Neural crest cell (in vitro differentiated cells): ENCODE measurements around the gene ALOXE3. TPM values are rescaled to one million over a fixed set of nuclear protein-coding genes. Genes with fewer than 3 reads are reported as not detected.

Experiments
- DNase-seq: peaks from one replicate; pipeline ENCODE4 v3.0.0; 2021; ENCODE audit warnings: low read depth, mixed read lengths, low spot score
- H3K27ac Mint-ChIP-seq: one replicate; pipeline ENCODE4 v1.8.0; 2021; ENCODE audit warnings: mild to moderate bottlenecking, mixed read lengths; ENCODE audit not compliant: unreplicated experiment
- H3K27me3 Mint-ChIP-seq: 2 replicates; pipeline ENCODE4 v1.8.0; 2021; ENCODE audit warnings: low read depth, mild to moderate bottlenecking, mixed read lengths
- H3K36me3 Mint-ChIP-seq: 2 replicates; pipeline ENCODE4 v1.8.0; 2021; ENCODE audit warnings: low read depth, mild to moderate bottlenecking, mixed read lengths
- H3K4me1 Mint-ChIP-seq: 2 replicates; pipeline ENCODE4 v1.8.0; 2021; ENCODE audit warnings: mixed read lengths
- H3K4me3 Mint-ChIP-seq: one replicate; pipeline ENCODE4 v1.8.0; 2021; ENCODE audit warnings: mild to moderate bottlenecking, mixed read lengths
- H3K9me3 Mint-ChIP-seq: 2 replicates; pipeline ENCODE4 v1.8.0; 2021; ENCODE audit warnings: mixed read lengths
- total RNA-seq: library from RNA; stranded (reverse); gene quantifications from 2 replicates; pipeline ENCODE4 v1.2.1, GENCODE V29; 2021
- TF ChIP-seq, protein P1 (sequence below): fragments of 200-600 bp; sonication (generic); conservative IDR thresholded peaks from 2 replicates; pipeline ENCODE4 v1.5.0; 2021; ENCODE audit warnings: antibody characterized with exemption, mild to moderate bottlenecking

ALOXE3 gene
- total RNA-seq, 1 donor from 2014 or later = not detected

DNA sequence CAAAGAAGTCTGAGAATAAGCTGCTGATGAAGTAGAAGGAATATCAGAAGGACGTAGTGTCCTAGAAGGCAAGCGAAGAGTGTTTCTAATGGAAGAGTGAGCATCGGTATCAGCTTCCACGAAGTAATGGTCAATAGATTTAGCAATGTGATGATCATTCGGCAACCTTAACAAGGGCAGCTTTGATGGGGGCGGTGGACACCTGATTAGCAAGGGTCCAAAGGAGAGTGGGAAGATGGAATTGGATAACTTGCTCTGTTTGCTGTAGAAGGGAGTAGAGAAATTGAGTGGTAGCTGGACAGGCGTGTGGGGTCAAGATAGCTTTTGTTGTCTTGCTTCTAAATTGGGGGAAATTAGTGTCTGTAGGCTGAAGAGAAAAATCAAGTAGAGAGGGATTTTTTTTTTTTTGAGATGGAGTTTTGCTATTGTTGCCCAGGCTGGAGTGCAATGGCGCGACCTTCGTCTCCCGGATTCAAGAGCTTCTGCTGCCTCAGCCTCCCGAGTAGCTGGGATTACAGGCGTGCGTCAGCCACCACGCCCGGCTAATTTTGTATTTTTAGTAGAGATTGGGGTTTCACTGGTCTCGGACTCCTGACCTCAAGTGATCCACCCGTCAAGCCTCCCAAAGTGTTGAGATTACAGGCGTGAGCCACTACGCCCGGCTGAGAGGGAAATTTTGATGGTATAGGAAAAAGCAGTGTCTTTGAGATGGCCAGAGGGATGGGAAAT lies 19.5 kb upstream of the ALOXE3 start:
- no peak overlapping the region for H3K4me3 Mint-ChIP-seq
- DNase-seq = no peak
- no peaks in the 10 kb centered on the region for H3K36me3 Mint-ChIP-seq
- H3K4me1 Mint-ChIP-seq = peaks cover 6% of the 10 kb centered on the region
- TF ChIP-seq, protein P1, sequence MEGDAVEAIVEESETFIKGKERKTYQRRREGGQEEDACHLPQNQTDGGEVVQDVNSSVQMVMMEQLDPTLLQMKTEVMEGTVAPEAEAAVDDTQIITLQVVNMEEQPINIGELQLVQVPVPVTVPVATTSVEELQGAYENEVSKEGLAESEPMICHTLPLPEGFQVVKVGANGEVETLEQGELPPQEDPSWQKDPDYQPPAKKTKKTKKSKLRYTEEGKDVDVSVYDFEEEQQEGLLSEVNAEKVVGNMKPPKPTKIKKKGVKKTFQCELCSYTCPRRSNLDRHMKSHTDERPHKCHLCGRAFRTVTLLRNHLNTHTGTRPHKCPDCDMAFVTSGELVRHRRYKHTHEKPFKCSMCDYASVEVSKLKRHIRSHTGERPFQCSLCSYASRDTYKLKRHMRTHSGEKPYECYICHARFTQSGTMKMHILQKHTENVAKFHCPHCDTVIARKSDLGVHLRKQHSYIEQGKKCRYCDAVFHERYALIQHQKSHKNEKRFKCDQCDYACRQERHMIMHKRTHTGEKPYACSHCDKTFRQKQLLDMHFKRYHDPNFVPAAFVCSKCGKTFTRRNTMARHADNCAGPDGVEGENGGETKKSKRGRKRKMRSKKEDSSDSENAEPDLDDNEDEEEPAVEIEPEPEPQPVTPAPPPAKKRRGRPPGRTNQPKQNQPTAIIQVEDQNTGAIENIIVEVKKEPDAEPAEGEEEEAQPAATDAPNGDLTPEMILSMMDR = no peak
- peaks cover 3% of the 10 kb centered on the region for H3K27me3 Mint-ChIP-seq
- H3K27ac Mint-ChIP-seq = no peak overlapping the region
- no peaks in the 10 kb centered on the region for H3K9me3 Mint-ChIP-seq

DNA sequence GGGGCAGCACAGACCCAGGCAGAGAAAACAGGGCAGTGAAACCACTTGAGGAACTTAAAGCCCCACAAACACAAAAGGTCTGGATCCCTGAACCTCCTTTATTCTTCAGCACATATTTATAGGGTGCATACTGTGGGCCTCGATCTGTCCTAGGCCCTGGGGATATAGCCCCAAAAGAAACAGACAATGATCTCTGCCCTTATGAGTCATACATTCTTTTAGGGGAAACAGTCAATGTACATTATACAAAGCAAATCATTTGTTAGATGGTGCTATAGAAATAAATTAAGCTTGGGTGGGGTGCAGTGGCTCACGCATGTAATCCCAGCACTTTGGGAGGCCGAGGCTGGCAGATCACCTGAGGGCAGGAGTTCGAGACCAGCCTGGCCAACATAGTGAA lies 15.6 kb upstream of the ALOXE3 start:
- Mint-ChIP-seq H3K36me3 (no peaks in the 10 kb centered on the region), H3K4me1 (peaks cover 6% of the 10 kb centered on the region), H3K27me3 (peaks cover 24% of the 10 kb centered on the region), H3K4me3 (peak overlapping the region; percentile 34), H3K9me3 (no peaks in the 10 kb centered on the region), H3K27ac (no peak overlapping the region)
- TF ChIP-seq, protein P1 = no peak
- DNase-seq = no peak

DNA sequence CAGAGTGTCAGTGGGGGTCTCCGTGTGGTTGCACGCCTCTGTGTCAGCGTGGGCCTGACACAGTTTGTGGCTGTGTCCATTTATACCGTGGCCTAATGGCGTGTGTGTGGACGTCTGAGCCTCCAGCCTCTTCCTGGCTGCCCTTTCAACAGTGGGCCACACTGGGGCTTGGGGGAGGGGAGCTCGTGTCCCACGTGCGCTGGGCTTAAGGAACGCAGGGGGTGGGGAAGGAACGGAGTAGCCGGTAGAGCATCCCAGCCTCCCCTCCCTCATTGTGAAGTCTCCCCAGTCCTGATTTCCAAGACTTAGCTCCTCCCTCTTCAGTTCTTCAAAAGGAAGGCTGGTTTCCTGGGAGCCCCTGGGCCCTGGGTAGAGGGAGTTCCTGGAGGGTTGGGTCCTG lies 15.1 kb upstream of the ALOXE3 start:
- Mint-ChIP-seq H3K36me3 (no peaks in the 10 kb centered on the region), H3K27ac (no peak overlapping the region), H3K27me3 (peaks cover 27% of the 10 kb centered on the region), H3K4me1 (peaks cover 6% of the 10 kb centered on the region), H3K4me3 (peak overlapping the region; percentile 34), H3K9me3 (no peaks in the 10 kb centered on the region)
- no peak for DNase-seq
- TF ChIP-seq, protein P1 = no peak

DNA sequence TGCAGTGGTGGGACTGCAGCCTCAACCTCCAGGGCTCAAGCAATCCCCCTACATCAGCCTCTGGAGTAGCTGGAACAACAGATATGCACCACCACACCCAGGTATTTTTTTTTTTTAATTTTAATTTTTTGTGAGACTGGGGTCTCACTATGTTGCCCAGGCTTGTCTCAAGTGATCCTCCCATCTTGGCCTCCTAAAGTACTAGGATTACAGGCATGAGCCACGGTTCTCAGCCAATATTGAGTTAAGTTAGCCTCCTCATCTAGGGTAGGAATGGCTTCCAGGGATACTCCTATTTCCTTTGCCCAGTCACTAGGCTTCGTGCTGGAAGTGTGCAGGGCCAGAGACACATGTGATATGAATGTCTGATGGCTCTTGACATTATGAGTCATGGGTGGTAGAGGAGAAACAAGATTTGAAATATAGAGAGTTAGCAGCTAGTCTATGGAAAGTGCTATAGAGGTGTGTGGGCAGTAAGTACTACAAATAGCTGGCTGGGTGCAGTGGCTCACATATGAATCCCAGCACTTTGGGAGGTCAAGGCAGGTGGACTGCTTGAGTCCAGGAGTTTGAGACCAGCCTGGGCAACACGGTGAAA lies 13.6 kb upstream of the ALOXE3 start:
- no peak for DNase-seq
- peaks cover 10% of the 10 kb centered on the region for H3K4me1 Mint-ChIP-seq
- no peaks in the 10 kb centered on the region for H3K36me3 Mint-ChIP-seq
- no peak overlapping the region for H3K27ac Mint-ChIP-seq
- no peaks in the 10 kb centered on the region for H3K9me3 Mint-ChIP-seq
- H3K27me3 Mint-ChIP-seq = peaks cover 37% of the 10 kb centered on the region
- TF ChIP-seq, protein P1 = no peak
- peak overlapping the region; percentile 15 for H3K4me3 Mint-ChIP-seq

DNA sequence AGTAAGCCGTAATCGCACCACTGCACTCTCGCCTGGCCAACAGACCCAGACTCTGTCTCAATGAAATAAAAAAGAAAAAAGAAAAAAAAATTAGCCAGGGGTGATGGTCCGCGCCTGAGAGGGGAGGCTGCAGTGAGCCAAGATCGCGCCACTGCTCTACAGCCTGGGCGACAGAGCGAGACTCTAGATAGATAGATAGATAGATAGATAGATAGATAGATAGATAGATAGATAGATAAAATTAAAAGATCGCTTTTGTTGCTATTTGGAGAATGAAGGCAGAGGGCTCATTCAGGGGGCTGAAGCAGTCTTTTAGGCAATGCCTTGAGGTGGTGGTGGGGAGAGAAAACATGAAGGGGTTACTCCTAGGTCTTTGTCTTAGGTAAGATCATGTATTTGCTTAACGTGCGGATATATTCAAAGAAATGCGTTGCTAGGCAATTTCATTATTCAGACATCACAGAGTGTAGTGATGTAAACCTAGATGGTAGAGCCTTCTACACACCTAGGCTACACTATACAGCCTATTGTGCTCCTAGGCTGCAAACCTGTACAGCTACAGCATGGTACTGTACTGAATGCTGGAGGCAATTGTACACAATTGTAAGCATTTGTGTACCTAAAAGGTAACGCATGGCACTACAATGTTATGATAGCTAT lies 9.9 kb upstream of the ALOXE3 start:
- TF ChIP-seq, protein P1 = no peak
- Mint-ChIP-seq H3K4me1 (peaks cover 38% of the 10 kb centered on the region), H3K36me3 (no peaks in the 10 kb centered on the region), H3K4me3 (peak overlapping the region; percentile 42), H3K27me3 (peaks cover 69% of the 10 kb centered on the region), H3K27ac (no peak overlapping the region), H3K9me3 (no peaks in the 10 kb centered on the region)
- no peak for DNase-seq
